ENCODE results near the gene EP400. TPM values are rescaled to one million over a fixed set of nuclear protein-coding genes. Genes with fewer than 3 reads are reported as not detected.

Gene EP400
- total RNA-seq, 4 donors from 2014 or later, result 12.6 to 28.0 (median 22.8) TPM

DNA sequence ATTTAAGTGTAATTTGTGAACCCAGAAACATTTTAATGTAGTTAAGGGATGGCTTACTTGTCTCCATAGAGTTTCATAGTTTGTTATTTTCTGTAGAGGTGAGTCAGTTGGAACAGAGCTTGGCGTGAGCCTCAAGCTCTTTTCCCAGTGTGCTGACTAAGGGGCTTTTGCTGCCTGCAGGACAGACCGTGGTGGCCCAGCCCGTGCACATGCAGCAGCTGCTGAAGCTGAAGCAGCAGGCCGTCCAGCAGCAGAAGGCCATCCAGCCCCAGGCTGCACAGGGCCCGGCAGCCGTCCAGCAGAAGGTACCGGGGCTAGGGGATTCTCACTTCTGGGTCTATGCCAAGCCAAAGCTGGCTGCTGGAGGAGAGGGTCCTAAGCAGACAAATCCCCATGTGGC lies 117.4 kb downstream of the EP400 start:
- WGBS, 2 donors (ENCODE audit: low coverage in 1 of 2), result 43% methylated on average over 1 of the region's 7 CpGs; no CpG with 5 or more reads in 1 of the 2 donors
- Histone ChIP-seq H3K36me3 (peaks cover 0 to 99% of the 10 kb centered on the region in 2 donors), H3K27ac (no peak overlapping the region), H3K4me1 (no peaks in the 10 kb centered on the region), H3K27me3 (no peaks in the 10 kb centered on the region), H3K9me3 (no peaks in the 10 kb centered on the region), H3K4me3 (no peak overlapping the region)
- no peak for TF ChIP-seq EP300 (IDR thresholded peaks at IDR 0.05)
- TF ChIP-seq POLR2AphosphoS5 (IDR thresholded peaks at IDR 0.05), result no peak
- TF ChIP-seq, protein P1, sequence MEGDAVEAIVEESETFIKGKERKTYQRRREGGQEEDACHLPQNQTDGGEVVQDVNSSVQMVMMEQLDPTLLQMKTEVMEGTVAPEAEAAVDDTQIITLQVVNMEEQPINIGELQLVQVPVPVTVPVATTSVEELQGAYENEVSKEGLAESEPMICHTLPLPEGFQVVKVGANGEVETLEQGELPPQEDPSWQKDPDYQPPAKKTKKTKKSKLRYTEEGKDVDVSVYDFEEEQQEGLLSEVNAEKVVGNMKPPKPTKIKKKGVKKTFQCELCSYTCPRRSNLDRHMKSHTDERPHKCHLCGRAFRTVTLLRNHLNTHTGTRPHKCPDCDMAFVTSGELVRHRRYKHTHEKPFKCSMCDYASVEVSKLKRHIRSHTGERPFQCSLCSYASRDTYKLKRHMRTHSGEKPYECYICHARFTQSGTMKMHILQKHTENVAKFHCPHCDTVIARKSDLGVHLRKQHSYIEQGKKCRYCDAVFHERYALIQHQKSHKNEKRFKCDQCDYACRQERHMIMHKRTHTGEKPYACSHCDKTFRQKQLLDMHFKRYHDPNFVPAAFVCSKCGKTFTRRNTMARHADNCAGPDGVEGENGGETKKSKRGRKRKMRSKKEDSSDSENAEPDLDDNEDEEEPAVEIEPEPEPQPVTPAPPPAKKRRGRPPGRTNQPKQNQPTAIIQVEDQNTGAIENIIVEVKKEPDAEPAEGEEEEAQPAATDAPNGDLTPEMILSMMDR (IDR thresholded peaks at IDR 0.05), result no peak
- no peak for TF ChIP-seq POLR2A (IDR thresholded peaks at IDR 0.05)
- no peak for ATAC-seq

DNA sequence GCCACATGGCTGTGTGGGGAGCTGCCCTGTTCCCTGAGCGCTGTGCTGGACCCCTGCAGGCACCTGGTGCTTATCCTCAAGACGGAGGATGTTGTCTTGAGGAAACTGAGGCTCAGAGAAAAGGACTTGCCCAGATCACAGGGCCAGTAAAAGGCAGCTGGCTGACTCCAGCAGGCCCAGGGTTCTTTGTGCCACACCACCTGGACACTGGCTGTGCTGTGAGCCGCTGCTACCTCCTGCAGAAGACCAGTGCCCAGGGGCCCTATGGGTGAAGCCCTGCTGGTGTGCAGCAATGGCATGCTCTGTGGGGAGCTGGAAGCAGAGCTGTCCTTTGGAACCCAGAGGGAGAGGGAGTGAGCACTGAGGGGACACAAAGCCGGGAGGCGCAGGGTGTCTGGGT lies 118.5 kb downstream of the EP400 start:
- ATAC-seq, result no peak
- WGBS, 2 donors (ENCODE audit: low coverage in 1 of 2), result 90% methylated on average over 2 of the region's 5 CpGs; no CpG with 5 or more reads in 1 of the 2 donors
- H3K9me3 ChIP-seq, result no peaks in the 10 kb centered on the region
- H3K4me1 ChIP-seq, result no peaks in the 10 kb centered on the region
- TF ChIP-seq, protein P1 (IDR thresholded peaks at IDR 0.05), result no peak
- no peak for TF ChIP-seq EP300 (IDR thresholded peaks at IDR 0.05)
- TF ChIP-seq POLR2AphosphoS5 (IDR thresholded peaks at IDR 0.05), result no peak
- no peak for TF ChIP-seq POLR2A (IDR thresholded peaks at IDR 0.05)
- no peaks in the 10 kb centered on the region for H3K27me3 ChIP-seq
- H3K4me3 ChIP-seq, result no peak overlapping the region
- no peak overlapping the region for H3K27ac ChIP-seq
- peaks cover 0 to 99% of the 10 kb centered on the region in 2 donors for H3K36me3 ChIP-seq

DNA sequence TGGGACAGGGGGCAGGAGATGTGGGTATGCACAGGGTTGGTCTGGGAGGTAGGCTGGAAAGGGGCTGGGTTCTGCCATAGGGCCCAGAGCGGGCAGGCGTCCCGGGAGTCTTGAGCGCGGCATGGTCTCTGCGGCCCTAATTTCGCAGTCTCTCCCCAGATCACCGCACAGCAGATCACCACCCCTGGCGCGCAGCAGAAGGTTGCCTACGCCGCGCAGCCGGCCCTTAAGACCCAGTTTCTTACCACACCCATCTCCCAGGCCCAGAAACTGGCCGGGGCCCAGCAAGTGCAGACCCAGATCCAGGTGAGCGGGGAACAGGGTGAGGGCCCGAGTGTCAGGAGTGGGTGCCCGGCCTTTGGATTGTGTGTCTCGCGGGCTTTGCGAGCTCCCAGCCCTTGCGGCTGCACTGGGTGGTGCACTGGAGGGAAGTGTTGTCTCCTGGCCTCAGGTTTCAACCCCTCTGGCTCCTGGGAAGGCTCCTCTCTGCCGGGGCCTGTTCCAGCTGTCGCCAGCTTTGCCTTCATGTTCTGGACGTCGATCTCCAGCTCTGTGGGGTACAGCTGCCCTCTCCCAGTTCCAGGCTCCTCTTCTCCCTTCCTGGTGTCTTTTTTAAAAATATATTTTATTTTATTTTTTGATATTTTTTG lies 119.7 kb downstream of the EP400 start:
- TF ChIP-seq, protein P1 (IDR thresholded peaks at IDR 0.05), result no peak
- TF ChIP-seq POLR2A (IDR thresholded peaks at IDR 0.05), result no peak

DNA sequence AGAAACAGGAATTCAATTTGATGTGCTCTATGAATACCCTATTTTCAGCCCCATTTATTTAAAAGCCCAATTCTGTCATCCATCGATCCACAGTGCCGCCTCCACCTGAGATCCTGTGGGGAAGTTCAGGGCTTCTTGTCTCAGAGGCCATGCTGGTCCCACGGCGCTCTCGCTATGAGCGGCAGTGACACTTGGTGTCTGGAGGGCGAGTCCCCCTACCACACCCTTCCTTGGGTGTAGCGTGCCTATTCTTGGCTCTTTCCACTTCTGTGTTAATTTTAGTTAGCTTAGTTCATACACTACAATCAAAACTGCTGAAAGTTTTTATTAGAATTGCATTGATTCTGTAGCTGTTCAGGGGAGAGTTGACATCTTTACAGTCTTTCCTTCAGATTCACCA lies 120.6 kb downstream of the EP400 start:
- Histone ChIP-seq H3K36me3 (peaks cover 0 to 99% of the 10 kb centered on the region in 2 donors), H3K4me3 (no peak overlapping the region), H3K27ac (no peak overlapping the region), H3K27me3 (no peaks in the 10 kb centered on the region), H3K4me1 (no peaks in the 10 kb centered on the region), H3K9me3 (no peaks in the 10 kb centered on the region)
- ATAC-seq, result no peak
- WGBS, 2 donors (ENCODE audit: low coverage in 1 of 2), result 87 to 100% methylated on average over 2 to 7 of the region's 8 CpGs
- TF ChIP-seq EP300 (IDR thresholded peaks at IDR 0.05) (no peak), POLR2A (IDR thresholded peaks at IDR 0.05) (no peak)
- TF ChIP-seq, protein P1 (IDR thresholded peaks at IDR 0.05), result no peak

More for the DNA sequence above, 119.7 kb downstream of the EP400 start:
- 88 to 90% methylated on average over 6 to 12 of the region's 26 CpGs for WGBS, 2 donors (ENCODE audit: low coverage in 1 of 2)
- H3K36me3 ChIP-seq, result peaks cover 0 to 99% of the 10 kb centered on the region in 2 donors
- H3K27me3 ChIP-seq, result no peaks in the 10 kb centered on the region
- H3K4me1 ChIP-seq, result no peaks in the 10 kb centered on the region
- no peak overlapping the region for H3K27ac ChIP-seq
- ATAC-seq, result no peak
- no peaks in the 10 kb centered on the region for H3K9me3 ChIP-seq
- H3K4me3 ChIP-seq, result no peak overlapping the region

All from gastroesophageal sphincter (tissue), 4 donors.